ENCODE measurements around the gene ARHGAP26. TPM values are rescaled to one million over a fixed set of nuclear protein-coding genes. Genes with fewer than 3 reads are reported as not detected.
"Not testable (repeated sequence)": the region's sequence is repeated elsewhere in the genome, so short reads cannot be mapped to it uniquely, and the experiment has no call there.

Gene ARHGAP26
- total RNA-seq, 4 donors from 2014 or later, result 61.0 to 76.7 (median 61.2) TPM

GRCh38 chr5:143117821-143118220 is 347.6 kb downstream of the ARHGAP26 start:
- Histone ChIP-seq H3K27ac (no peak overlapping the region), H3K27me3 (no peaks in the 10 kb centered on the region), H3K36me3 (no peaks in the 10 kb centered on the region), H3K4me1 (peaks cover 13 to 23% (median 19%) of the 10 kb centered on the region in 4 donors), H3K9me3 (no peaks in the 10 kb centered on the region), H3K4me3 (no peak overlapping the region)
- no peak for DNase-seq
- in situ Hi-C loops (cut with MboI; ENCODE audit: low pct_ligation_motif_present in 1 of 4, low pct_unique_long_range_greater_than_20kb in 1 of 4, low sequenced_read_pairs in 3 of 4) (no loop called here), intact Hi-C loops (cut with DNase I; ENCODE audit: low total_unique reads) (no loop called here)
- TF ChIP-seq POLR2AphosphoS5 (IDR thresholded peaks at IDR 0.05), result no peak
- TF ChIP-seq EP300 (IDR thresholded peaks at IDR 0.05; ENCODE audit: low read depth), result no peak
- no peak for TF ChIP-seq CTCF (IDR thresholded peaks at IDR 0.05)
- TF ChIP-seq POLR2A (IDR thresholded peaks at IDR 0.05), result no peak

GRCh38 chr5:143118222-143118621 is 348.0 kb downstream of the ARHGAP26 start:
- intact Hi-C loops (cut with DNase I; ENCODE audit: low total_unique reads), result no loop called here
- no peak overlapping the region for H3K27ac ChIP-seq
- in situ Hi-C loops (cut with MboI; ENCODE audit: low pct_ligation_motif_present in 1 of 4, low pct_unique_long_range_greater_than_20kb in 1 of 4, low sequenced_read_pairs in 3 of 4), result no loop called here

GRCh38 chr5:143118818-143119217 is 348.6 kb downstream of the ARHGAP26 start:
- intact Hi-C loops (cut with DNase I; ENCODE audit: low total_unique reads); in situ Hi-C loops (cut with MboI; ENCODE audit: low pct_ligation_motif_present in 1 of 4, low pct_unique_long_range_greater_than_20kb in 1 of 4, low sequenced_read_pairs in 3 of 4); H3K36me3 ChIP-seq; H3K27ac ChIP-seq; DNase-seq; H3K9me3 ChIP-seq; H3K27me3 ChIP-seq; H3K4me3 ChIP-seq: not testable (repeated sequence)
- 64 to 83% methylated on average over 1 to 3 of the region's 3 CpGs for WGBS, 2 donors (ENCODE audit: low coverage in 1 of 2)
- peaks cover 13 to 23% (median 19%) of the 10 kb centered on the region in 4 donors for H3K4me1 ChIP-seq

More at GRCh38 chr5:143118222-143118621, 348.0 kb downstream of the ARHGAP26 start:
- TF ChIP-seq POLR2A (IDR thresholded peaks at IDR 0.05) (no peak), CTCF (IDR thresholded peaks at IDR 0.05) (no peak), EP300 (IDR thresholded peaks at IDR 0.05; ENCODE audit: low read depth) (no peak), POLR2AphosphoS5 (IDR thresholded peaks at IDR 0.05) (no peak)
- no peaks in the 10 kb centered on the region for H3K9me3 ChIP-seq
- H3K4me3 ChIP-seq, result no peak overlapping the region
- no peaks in the 10 kb centered on the region for H3K36me3 ChIP-seq
- no peaks in the 10 kb centered on the region for H3K27me3 ChIP-seq
- H3K4me1 ChIP-seq, result peaks cover 13 to 23% (median 19%) of the 10 kb centered on the region in 4 donors
- WGBS, 2 donors (ENCODE audit: low coverage in 1 of 2), result 91% methylated on average over 3 of the region's 3 CpGs; no CpG with 5 or more reads in 1 of the 2 donors
- no peak for DNase-seq

- no peak for DNase-seq
- Histone ChIP-seq H3K36me3 (no peaks in the 10 kb centered on the region), H3K27ac (no peak overlapping the region), H3K27me3 (no peaks in the 10 kb centered on the region), H3K4me3 (no peak overlapping the region), H3K9me3 (no peaks in the 10 kb centered on the region), H3K4me1 (peaks cover 13 to 23% (median 19%) of the 10 kb centered on the region in 4 donors)
- in situ Hi-C loops (cut with MboI; ENCODE audit: low pct_ligation_motif_present in 1 of 4, low pct_unique_long_range_greater_than_20kb in 1 of 4, low sequenced_read_pairs in 3 of 4), result no loop called here
- WGBS, 2 donors (ENCODE audit: low coverage in 1 of 2), result 32 to 33% methylated on average over 2 of the region's 2 CpGs
- intact Hi-C loops (cut with DNase I; ENCODE audit: low total_unique reads), result no loop called here
- TF ChIP-seq POLR2AphosphoS5 (IDR thresholded peaks at IDR 0.05) (no peak), CTCF (IDR thresholded peaks at IDR 0.05) (no peak), EP300 (IDR thresholded peaks at IDR 0.05; ENCODE audit: low read depth) (no peak), POLR2A (IDR thresholded peaks at IDR 0.05) (no peak)
Observed at GRCh38 chr5:143119291-143119769, 349.2 kb downstream of the ARHGAP26 start.

- DNase-seq, result no peak
- intact Hi-C loops (cut with DNase I; ENCODE audit: low total_unique reads) (no loop called here), in situ Hi-C loops (cut with MboI; ENCODE audit: low pct_ligation_motif_present in 1 of 4, low pct_unique_long_range_greater_than_20kb in 1 of 4, low sequenced_read_pairs in 3 of 4) (no loop called here)
- TF ChIP-seq EP300 (IDR thresholded peaks at IDR 0.05; ENCODE audit: low read depth), result no peak
- no peak for TF ChIP-seq CTCF (IDR thresholded peaks at IDR 0.05)
- no peak for TF ChIP-seq POLR2AphosphoS5 (IDR thresholded peaks at IDR 0.05)
- no peak for TF ChIP-seq POLR2A (IDR thresholded peaks at IDR 0.05)
- Histone ChIP-seq H3K9me3 (no peaks in the 10 kb centered on the region), H3K27me3 (no peaks in the 10 kb centered on the region), H3K27ac (no peak overlapping the region), H3K4me1 (peaks cover 13 to 23% (median 19%) of the 10 kb centered on the region in 4 donors), H3K36me3 (no peaks in the 10 kb centered on the region), H3K4me3 (no peak overlapping the region)
- 36 to 47% methylated on average over 3 of the region's 3 CpGs for WGBS, 2 donors (ENCODE audit: low coverage in 1 of 2)
Observed at GRCh38 chr5:143119881-143120341, 349.7 kb downstream of the ARHGAP26 start.
